ENCODE results near the gene ZNF598.
A peak's percentile ranks its signal among the peaks of the same experiment; 100 is the strongest.

The ZNF598 gene

DNA sequence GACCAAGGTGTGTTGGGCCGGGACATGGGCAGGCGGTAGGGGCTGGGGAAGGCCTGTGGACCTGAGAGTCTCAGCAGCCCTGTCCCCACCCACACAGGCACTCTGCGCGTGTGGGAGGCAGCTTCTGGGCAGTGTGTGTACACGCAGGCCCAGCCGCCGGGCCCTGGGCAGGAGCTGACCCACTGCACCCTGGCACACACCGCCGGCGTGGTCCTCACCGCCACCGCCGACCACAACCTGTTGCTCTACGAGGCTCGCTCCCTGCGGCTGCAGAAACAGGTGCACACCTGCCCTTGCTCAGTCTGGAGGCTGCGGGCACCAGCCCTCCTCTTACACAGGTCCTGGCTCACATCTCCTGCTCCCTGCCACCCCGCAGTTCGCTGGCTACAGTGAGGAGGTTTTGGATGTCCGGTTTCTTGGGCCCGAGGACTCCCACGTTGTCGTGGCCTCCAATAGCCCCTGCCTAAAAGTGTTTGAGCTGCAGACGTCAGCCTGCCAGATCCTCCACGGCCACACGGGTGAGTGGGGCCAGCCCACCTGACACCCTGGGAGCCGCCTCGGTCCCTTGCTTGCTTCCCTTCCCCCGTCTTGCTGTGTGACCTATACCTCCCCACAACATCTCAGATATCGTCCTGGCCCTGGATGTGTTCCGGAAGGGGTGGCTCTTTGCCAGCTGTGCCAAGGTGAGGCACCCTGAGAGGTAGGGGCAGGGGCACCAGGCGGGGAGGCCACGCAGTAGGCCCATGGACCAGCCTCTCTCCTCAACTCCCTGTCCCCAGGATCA lies 34.0 kb downstream of the ZNF598 start:
- H3K4me3 ChIP-seq (ENCODE audit: low read depth, low read length): no peak overlapping the region
- no peak for DNase-seq (ENCODE audit: low read depth)
- in situ Hi-C loops (cut with HindIII; ENCODE audit: low sequenced_read_pairs): no loop called here
- TF ChIP-seq CTCF (IDR thresholded peaks at IDR 0.05; ENCODE audit: low read depth, low read length, missing control alignments): no peak

GRCh38 chr16:1974157-1975070 lies 35.2 kb downstream of the ZNF598 start:
- no peak for TF ChIP-seq CTCF (IDR thresholded peaks at IDR 0.05; ENCODE audit: low read depth, low read length, missing control alignments)
- no peak overlapping the region for H3K4me3 ChIP-seq (ENCODE audit: low read depth, low read length)
- no peak for DNase-seq (ENCODE audit: low read depth)
- in situ Hi-C loops (cut with HindIII; ENCODE audit: low sequenced_read_pairs): no loop called here

DNA sequence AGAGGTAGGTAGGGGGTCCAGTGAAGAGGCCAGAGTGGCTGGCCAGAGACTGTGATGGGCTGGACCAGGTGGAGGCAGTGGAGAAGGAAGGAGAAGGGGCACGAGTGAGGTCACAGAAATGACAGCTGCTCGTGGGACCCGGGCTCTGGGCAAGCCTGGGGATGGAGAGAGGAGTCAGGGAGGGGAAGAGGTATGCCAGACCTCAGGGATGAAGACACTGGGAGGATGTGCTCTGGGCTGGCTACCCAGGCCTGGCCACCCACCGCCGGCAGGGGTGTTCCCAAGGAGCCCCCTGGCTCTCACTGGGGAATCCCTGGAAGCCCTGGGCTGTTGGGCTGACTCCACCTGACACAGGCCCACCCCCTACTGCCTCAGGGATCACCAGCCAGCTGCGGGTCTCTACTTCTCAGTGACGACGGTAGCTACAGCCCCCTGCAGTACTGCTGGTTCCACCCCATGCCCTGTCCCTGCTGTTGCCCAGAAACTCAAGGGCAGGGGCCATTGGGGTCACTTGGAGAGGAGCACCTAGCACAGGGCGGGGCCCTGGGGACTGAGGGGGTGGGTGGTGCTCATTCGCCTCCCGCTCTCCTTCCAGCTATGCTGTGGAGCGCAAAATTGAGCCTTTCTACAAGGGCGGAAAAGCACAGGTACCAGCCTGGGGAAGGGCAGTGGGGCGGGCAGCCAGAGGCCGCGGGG lies 36.0 kb downstream of the ZNF598 start:
- no peak overlapping the region for H3K4me3 ChIP-seq (ENCODE audit: low read depth, low read length)
- no peak for TF ChIP-seq CTCF (IDR thresholded peaks at IDR 0.05; ENCODE audit: low read depth, low read length, missing control alignments)
- in situ Hi-C loops (cut with HindIII; ENCODE audit: low sequenced_read_pairs): no loop called here
- DNase-seq (ENCODE audit: low read depth): no peak

- peak overlapping the region; percentile 93 for H3K4me3 ChIP-seq (ENCODE audit: low read depth, low read length)
- TF ChIP-seq CTCF (IDR thresholded peaks at IDR 0.05; ENCODE audit: low read depth, low read length, missing control alignments): no peak
- in situ Hi-C loops (cut with HindIII; ENCODE audit: low sequenced_read_pairs): no loop called here
- no peak for DNase-seq (ENCODE audit: low read depth)
These were observed 37.1 kb downstream of the ZNF598 start for GRCh38 chr16:1972490-1972877.

DNA sequence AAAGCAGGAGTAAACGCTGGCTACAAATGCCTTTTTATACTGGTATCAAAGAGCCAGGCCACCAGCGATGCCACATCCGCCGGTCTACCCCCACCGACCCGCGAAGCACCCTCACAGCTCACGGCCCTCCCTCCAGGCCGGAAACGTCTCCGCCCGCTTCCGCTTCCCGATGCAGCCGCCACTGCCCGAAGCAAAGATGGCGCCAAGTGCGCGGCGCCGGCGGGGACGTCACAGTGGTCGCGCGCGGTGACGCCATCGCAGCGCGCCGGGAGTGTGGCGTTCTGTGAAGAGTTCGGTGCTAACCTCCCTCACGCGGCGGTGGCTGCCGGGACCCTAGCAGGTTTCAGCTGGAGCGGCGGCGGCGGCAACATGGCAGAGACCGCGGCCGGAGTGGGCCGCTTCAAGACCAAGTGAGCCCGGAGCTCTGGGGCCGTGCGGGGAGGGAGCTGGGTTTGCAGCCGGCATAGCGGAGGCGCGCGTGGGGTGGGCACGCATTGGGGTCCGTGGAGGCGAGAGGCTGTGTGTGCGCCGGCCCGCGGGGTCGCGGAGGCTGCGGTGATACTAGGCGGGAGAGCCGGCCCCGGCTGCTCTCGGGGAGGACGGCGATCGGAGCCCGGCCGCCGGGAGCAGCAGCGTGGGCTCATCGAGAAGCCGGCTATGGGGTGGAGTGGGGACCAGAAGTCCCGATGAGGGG lies 37.7 kb downstream of the ZNF598 start, which contains the start of gene TBL3:
TBL3 (plus strand) TSS at position 258 of the 694 bp plus-strand sequence; CDS start at position 370, 112 bp downstream.
- no peak for TF ChIP-seq CTCF (IDR thresholded peaks at IDR 0.05; ENCODE audit: low read depth, low read length, missing control alignments)
- in situ Hi-C loops (cut with HindIII; ENCODE audit: low sequenced_read_pairs): no loop called here
- peak; percentile 81 for DNase-seq (ENCODE audit: low read depth)
- H3K4me3 ChIP-seq (ENCODE audit: low read depth, low read length): peak within 1 kb of the TSS; percentile 93

Measured in astrocyte of the cerebellum (primary cell).